HTERT RPE-1 (cell line): ENCODE measurements around the gene CCNG2.
"Not testable (repeated sequence)": the region's sequence is repeated elsewhere in the genome, so short reads cannot be mapped to it uniquely, and the experiment has no call there.

ENCODE experiments used
- in situ Hi-C: fragments of 300-500 bp; cut with MboI; formaldehyde crosslinking; loops from 4 replicates; pipeline ENCODE4 v1.14.3; 2020; ENCODE audit warnings: low sequenced_read_pairs

The CCNG2 gene, protein sequence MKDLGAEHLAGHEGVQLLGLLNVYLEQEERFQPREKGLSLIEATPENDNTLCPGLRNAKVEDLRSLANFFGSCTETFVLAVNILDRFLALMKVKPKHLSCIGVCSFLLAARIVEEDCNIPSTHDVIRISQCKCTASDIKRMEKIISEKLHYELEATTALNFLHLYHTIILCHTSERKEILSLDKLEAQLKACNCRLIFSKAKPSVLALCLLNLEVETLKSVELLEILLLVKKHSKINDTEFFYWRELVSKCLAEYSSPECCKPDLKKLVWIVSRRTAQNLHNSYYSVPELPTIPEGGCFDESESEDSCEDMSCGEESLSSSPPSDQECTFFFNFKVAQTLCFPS

DNA sequence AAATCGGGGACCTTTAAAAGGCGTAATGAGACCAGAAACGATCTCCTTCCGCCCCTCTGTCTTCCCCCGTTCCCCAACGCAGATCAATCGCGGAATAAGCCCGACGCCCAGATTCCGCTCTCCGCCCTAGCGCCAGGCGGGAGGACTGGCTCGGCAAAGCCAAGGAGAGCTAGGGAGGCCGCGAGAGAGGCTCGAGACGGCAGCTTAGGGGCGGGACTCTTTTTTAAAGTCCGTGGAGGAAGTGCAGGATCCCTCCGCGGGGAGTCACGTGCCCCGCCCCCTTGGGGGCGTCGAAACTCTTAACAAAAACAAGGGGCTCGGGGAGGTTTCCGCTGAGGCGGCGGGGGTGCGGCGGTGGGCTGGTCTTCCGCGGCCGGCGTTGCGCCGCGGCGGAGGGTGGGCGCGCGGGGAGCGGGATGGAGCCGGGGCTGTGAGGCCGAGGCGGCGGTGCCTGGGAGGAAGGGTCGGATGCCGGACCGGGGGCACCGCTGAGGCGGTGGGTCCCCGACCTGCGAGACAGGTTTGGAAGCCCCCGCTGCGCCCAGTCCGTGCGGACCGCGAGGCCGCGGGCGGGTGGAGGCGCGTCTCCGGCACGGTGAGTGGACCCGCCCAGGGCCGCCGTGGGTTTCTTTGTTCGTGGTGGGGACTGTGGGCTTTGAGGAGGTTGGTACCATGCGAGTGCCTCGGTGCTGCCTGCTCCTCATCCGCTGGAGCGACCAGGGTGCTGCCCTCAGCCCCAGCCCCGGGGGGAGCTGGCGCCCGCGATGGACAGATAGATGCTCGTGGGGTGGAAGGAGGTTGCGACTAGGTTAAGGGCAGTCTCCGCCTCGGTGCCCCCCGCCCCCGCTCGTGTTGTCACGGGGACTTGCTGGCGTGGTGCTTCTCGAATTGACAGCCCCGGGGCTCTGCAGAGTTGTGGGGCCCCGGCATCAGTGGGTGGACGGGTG, at the start of gene CCNG2:
TSS of gene CCNG2 (plus strand) at position 296 of the 947 bp plus-strand sequence. CDS start 1,326 bp downstream, outside the sequence.
- in situ Hi-C loops, result no loop called here

DNA sequence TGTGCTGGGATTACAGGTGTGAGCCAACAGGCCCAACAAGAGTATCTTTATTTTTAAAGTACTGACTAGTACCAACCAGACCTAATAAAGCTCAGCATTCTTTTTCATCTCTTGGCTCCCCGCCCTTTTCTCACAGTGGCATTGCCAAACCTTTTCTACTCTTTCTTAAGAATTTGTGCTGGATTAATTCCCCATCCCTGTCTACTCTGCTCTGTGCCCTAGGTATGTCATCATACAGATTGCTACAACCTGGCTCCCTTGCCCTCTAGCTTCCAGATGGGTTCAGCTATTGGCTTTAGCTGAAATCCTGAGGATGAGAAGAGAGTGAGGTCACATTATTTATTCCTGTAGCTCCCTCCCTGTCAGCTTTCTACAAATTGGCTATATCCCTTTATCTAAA, 46.3 kb upstream of the CCNG2 start:
- in situ Hi-C loops, result no loop called here

DNA sequence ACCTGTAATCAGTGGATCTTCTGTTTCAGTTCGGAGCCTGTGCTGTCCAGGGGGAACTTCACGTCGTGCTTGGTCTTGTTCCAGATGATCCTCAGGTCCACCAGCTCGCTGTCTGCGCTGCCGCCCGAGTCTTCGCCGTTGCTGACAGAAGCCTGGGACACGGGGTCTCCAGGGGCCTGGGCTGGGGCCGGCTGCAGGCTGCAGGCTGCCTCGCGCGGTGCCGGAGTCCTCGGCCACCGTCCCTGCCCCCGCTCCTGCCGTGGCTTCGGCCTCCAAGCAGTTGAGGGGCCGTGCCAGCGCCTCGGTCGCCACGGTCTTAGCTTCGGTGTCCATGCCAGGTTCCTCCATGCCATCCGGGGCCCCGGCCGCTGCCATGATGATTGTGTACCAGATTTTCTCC, 43.9 kb upstream of the CCNG2 start:
- in situ Hi-C loops, result no loop called here

DNA sequence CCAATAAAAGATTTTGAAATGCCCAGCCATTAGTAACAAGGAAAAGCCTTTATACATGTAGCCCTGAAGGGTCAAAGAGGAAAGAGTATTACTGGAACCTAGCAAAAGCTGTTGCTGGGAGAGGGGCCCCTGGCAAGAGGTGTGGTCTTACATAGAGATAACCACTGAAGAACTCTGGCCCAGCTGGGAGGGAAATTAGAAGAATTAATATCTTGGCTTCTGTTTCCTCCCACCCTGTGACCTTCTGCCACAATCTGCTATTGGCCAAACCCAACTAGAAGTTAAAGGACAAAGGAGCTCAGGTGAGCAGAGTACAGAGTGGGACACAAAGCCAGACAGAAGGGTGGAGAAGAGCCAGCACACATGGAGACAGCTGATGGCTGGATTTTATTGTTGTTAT, 39.3 kb upstream of the CCNG2 start:
- in situ Hi-C loops, result no loop called here

DNA sequence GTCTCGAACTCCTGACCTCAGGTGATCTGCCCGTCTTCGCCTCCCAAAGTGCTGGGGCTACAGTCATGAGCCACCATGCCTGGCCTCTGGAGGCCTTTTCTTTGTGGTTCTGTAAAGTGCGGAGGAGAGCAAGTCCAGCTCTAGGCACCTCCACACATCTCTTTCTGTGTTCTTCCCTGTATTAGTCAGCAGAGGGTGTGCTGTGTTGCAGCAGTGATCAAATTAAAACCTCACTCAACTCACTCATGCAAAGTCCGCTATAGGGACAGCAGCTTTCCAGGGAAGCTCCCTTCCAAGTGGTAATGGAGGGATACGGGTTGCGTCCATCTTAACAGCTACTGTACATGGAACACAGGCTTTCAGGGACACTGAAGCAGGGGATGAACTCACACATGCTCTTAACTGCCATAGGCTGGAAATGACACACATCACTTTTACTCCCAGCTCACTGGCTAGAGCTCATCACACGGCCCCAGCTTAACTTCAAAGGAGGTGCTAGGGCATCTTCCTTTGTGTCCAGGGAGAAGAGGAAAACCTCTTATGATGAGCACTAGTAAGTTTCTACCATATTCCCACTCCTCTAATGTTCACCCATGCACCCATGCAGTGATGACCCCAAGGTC, 36.0 kb upstream of the CCNG2 start:
- in situ Hi-C loops, result no loop called here

DNA sequence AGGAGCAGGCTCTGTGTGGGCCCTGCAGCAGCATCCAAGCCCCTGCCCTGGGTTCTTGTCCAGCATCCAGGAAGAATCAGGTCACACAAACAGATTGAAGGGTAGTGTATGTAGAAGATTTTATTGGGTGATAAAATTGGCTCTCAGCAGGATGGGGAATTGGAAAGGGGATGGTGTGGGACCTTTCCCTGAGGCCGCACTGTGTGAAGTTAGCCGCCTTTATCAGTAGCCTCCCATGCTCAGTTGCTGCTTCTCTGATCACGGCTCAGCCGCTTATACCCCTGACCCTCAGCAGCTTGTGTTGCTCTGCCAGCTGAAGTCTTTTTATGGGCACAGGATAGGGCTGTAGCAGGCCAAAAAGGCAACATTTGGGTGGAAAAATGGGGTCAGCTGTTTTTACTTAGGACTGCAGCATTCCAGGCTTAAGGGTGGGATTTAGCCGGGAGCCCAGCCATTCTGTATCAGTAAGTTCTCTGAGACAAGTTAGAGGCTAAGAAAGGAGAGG, 35.2 kb upstream of the CCNG2 start:
- in situ Hi-C loops, result no loop called here

DNA sequence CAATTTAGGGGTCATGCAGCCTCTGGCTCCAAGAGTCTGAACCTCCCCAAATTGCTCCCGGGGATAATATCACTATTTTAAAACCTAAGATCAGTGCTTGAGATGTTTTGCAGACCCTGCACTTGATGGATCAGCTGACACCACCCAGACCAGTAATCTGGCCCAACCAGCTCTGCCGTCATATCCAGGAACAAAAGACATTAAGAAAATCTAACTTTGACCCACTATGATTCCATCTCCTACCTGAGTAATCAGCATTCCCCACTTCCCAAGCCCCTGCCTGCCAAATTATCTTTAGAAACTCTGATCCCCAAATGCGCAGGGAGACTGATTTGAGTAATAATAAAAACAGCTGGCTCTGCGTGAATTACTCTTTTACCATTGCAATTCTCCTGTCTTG, 34.4 kb upstream of the CCNG2 start:
- in situ Hi-C loops, result no loop called here

DNA sequence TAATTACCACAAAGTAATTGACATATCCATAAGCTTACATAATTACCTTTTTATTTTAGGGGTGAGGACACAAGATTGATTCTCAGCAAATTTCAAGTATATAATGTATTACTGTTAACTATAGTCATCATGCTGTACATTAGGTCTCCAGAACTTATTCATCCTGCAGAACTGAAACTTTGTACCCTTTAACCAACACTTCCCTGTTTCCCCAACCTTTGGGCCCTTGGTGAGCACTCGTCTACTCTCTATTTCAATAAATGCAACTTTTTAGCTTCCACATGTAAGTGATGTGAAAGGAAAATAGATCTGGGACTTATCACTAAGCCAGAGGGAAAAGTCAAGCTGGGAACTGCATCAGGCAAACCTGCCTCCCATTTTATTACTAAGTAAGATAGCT, 33.6 kb upstream of the CCNG2 start:
- in situ Hi-C loops, result no loop called here

DNA sequence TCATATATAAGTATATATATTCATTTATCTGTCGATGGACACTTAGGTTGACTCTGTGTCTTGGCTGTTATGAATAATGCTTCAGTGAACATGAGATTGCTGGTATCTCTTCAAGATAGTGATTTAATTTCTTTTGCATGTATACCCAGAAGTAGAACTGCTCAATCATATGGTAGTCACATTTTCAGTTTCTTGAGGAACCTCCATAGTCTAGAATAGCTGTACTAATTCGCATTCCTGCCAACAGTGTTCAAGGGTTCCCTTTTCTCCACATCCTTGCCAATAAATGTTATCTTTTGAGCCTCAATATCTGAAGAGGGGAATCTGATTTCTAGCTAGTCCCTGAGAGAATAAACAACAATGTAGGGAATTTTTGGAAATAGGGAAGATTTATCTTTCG, 32.4 kb upstream of the CCNG2 start:
- in situ Hi-C loops, result no loop called here

DNA sequence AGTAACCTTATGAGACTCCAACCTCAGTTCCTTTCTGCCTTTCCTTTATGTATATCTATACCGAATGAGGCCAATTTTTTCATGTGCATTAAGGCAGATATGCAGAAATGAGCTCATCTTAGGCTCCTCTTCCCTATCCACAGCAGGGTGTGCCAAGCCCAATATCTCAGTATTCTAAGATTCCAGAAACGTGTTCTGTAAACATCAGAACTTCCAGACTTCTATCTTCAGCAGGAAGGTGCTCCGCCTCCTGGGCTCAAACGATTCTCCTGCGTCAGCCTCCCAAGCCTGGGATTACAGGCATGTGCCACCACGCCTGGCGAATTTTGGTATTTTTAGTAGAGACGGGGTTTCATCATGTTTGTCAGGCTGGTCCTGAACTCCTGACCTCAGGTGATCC, 31.0 kb upstream of the CCNG2 start:
- in situ Hi-C loops, result no loop called here

DNA sequence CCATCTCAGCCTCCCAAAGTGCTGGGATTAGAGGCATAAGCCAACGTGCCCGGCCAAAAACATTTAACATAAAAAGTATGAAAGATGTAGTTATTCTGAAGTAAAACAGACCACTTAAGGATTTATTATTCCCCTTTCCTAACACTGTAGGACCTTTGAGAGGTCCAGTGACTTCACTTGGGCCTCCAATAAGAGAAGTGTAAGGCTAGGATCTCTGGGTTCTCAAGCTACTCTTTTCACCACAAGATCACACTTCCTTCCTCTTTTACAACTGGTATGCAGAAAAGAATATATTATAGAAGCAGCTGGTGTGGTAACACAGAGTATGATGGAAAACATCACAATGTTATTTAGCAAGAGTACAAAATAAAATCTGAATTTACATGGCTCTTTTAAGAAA, 30.2 kb upstream of the CCNG2 start:
- in situ Hi-C loops, result no loop called here

DNA sequence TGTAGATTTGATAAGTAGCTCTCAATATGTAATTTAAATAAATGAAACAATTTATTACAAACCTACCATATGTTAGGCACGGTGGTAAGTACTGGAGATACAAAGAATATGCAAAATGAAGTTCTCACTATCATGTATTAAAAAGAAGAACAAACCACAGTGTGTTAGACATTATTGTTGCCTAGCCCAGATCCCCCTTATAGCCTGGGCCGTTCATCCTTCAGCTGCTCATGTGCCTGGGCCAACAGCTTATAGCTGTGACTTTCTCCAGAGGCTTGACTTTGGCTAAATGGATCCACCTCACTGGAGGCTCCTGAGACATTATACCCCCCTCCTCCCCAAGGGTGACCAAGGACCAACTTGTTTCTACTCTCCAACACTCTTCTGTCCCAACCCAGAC, 29.8 kb upstream of the CCNG2 start:
- in situ Hi-C loops, result no loop called here

DNA sequence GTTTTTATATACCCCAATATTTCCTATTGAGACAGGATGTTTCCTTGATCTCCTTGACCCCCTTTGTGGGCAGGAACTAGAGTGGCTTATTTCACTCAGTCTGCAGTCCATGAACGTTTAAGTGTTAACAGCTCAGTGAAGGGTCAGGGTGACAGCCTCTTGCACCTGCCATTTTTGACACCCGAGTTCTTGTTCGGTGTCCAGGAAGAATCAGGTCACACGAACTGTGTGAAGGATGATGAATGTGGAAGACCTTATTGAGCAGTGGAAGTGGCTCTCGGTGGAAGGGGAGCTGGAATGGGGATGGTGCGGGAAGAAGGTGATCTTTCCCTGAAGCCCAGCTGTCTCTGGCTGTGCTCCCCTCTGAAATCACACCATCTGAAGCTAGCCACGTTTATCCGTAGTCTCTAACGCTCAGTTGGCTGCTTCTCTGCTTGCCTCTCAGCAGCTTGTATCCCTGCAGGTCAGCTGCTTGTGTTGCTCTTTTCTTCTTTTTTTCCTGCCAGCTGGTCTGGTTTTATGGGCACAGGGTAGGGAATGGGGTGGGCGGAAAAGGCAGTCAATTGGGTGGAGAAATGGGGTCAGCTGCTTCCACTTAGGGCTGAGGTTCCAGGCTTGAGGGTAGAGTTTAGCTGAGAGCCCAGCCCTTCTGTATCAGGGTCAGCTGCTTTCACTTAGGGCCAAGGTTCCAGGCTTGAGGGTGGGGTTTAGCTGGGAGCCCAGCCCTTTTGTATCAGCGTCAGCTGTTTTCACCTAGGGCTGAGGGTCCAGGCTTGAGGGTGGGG, 29.0 kb upstream of the CCNG2 start:
- in situ Hi-C loops, result no loop called here

DNA sequence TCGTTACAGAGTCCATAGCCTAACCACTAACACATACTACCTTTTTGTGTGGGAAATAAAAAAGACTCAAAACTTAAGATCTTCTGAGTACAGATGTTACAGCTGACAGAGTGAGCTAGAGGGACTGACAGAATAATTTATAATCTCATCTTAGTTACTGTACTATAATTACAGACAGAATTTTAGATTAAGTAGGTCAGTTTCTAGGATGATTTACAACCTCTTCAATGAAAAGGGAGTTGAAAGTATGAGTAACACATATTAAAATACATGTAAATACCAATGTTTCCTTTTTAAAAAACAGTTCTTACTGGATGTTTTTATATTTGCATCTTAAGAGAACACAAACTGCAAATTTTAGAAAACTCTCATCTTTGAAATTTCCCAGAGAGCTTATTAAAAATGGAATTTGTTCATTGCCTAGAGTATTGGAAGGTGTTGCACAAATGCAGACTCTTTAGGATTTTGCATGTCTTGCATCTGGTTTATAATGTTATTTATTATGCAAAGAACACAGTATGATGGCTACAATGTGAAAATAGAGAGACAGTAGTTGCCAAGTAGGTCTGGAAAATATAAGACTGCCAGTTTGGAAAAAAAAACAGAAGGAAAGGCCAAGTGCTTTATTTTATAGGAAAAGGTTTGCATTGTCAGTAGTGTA, 24.2 kb upstream of the CCNG2 start:
- in situ Hi-C loops, result no loop called here

DNA sequence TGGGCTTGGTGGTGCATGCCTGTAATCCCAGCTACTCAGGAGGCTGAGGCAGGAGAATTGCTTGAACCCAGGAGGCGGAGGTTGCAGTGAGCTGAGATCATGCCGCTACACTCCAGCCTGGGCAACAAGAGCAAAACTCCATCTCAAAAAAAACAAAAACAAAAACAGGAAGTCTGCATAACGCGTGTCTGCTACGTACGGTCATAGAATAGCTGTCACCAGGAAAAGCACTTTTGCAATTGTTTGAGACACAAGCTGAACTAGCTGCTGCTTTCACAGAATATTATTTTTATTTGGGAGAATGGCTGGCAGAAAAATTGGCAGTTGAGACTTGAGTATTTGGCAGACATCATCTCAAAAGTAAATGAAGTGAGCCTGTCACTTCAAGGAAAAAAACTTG, 19.6 kb upstream of the CCNG2 start:
- in situ Hi-C loops, result not testable (repeated sequence)

DNA sequence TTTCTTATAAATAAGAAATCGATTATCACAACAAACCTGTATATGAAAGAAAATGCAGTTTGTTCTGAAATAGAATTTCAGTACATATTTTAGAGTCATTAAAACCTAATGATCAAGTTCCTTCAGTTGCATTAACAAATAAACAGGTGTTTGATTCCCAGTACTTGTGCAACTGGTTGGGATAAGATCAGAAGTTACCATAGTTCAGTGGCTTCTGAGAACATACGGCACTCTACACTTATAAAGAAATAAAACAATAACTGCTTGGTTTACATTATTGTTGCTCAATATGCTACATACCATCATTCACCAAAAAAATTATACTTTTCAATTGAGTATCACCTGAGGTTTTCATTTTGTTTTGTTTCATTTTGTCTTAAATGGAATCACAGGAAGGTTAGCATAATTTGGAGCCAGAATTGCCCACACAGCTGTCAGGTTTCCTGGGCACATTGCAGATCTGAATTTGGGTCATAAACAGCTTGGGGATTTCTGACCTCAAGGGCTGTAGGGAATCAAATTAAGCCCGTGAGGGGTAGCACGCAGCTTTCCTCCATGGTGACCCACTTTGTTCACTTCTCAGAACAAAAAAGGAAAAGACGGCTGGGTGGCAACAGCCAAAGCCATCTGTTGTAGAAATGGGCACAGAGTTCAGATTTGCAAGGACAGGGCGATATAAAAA, 14.9 kb upstream of the CCNG2 start:
- in situ Hi-C loops, result no loop called here

DNA sequence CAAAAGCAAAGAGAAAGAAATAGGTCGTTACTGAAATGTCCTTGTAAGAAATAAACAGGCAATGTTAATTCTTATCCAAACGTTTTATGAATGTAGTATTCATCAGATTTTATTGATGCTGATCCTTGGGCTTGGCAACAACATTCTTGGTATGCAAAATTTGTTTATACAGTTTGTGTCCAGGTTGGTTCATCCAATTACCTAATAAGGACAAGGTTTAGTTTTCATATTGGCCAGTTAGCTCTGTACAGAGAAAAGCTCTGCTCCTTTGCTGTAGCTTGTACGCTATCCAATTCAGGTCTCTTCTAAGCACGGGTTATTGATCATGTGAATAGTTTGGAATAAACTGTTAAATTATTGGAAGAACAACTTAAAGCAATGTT, 14.4 kb upstream of the CCNG2 start:
- in situ Hi-C loops, result no loop called here

DNA sequence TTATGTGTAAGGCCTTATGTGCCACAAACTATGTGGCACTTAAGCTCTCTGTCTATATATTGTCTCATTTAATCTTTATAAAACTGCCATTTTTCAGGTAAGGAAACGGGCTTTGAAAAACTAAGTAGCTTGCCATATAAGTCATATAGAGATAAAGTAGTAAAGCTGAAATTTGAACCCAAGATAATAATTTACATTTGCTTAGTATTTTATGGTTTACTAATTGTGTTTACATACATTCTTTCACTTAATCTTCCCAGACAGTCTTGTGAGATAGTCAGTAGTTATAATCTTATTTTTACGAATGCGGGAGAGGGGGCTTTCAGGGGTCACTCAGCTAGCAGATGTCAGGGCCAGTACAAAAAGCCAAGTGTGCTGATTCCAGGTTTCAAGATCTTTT, 13.9 kb upstream of the CCNG2 start:
- in situ Hi-C loops, result no loop called here

DNA sequence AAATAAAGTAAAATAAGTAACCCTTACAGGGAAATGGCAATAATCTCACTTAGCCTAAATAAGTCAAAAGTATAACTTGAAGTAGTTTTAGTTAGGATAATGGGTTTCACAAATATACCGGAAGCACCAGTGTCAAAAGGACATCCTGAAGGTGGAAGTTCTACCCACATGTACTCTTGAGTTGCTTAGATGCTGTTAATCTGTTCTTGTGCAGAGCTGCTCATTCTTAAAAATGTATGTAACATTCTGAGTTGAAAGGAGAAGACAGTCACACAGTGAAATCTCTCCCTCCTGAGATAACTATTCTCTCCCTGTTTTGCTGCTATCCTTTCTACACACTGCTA, 11.2 kb upstream of the CCNG2 start:
- in situ Hi-C loops, result no loop called here
